HEK293 (cell line): ENCODE measurements around the gene GPRASP2.

Experiments used
- CTCF ChIP-seq: fragments of 450-650 bp; formaldehyde crosslinking; IDR thresholded peaks from 2 replicates; pipeline ENCODE4 v1.5.1; 2016; ENCODE audit warnings: missing biosample characterization, missing genetic modification characterization
- ELK4 ChIP-seq: IDR thresholded peaks from 2 replicates; pipeline ENCODE4 v1.6.1; 2011; ENCODE audit warnings: mild to moderate bottlenecking, low read depth, low read length, borderline replicate concordance
- KLF10 ChIP-seq: fragments of 450-650 bp; IDR thresholded peaks from 2 replicates; pipeline ENCODE4 v1.5.1; 2018; ENCODE audit warnings: missing biosample characterization, mild to moderate bottlenecking, missing genetic modification characterization
- REPIN1 ChIP-seq: fragments of 450-650 bp; formaldehyde crosslinking; IDR thresholded peaks from 2 replicates; pipeline ENCODE4 v1.5.1; 2017; ENCODE audit warnings: missing biosample characterization, missing genetic modification characterization, low read depth
- SP3 ChIP-seq: fragments of 450-650 bp; formaldehyde crosslinking; IDR thresholded peaks from 2 replicates; pipeline ENCODE4 v1.5.1; 2016; ENCODE audit warnings: missing biosample characterization, missing genetic modification characterization
- ZNF239 ChIP-seq: fragments of 450-650 bp; formaldehyde crosslinking; IDR thresholded peaks from 2 replicates; pipeline ENCODE4 v1.5.1; 2016; ENCODE audit warnings: missing biosample characterization, missing genetic modification characterization
- ZNF416 ChIP-seq: fragments of 450-650 bp; formaldehyde crosslinking; IDR thresholded peaks from 2 replicates; pipeline ENCODE4 v1.5.1; 2016; ENCODE audit warnings: missing biosample characterization, missing genetic modification characterization
- ZNF658 ChIP-seq: fragments of 450-650 bp; formaldehyde crosslinking; IDR thresholded peaks from 2 replicates; pipeline ENCODE4; 2016; ENCODE audit warnings: missing biosample characterization, missing genetic modification characterization
- ZNF701 ChIP-seq: fragments of 450-650 bp; formaldehyde crosslinking; IDR thresholded peaks from 2 replicates; pipeline ENCODE4 v1.5.1; 2016; ENCODE audit warnings: missing biosample characterization, missing genetic modification characterization
- ZNF768 ChIP-seq: fragments of 450-650 bp; formaldehyde crosslinking; IDR thresholded peaks from 2 replicates; pipeline ENCODE4 v1.5.1; 2018; ENCODE audit warnings: missing biosample characterization, mild to moderate bottlenecking, missing genetic modification characterization
- ZNF776 ChIP-seq: fragments of 450-650 bp; formaldehyde crosslinking; IDR thresholded peaks from 2 replicates; pipeline ENCODE4 v1.5.0; 2017; ENCODE audit warnings: missing biosample characterization, missing genetic modification characterization, borderline replicate concordance

GRCh38 chrX:102723456-102723855, 11.2 kb downstream of the GPRASP2 start:
- TF ChIP-seq CTCF (no peak), ELK4 (no peak), SP3 (tag by site-specific recombination) (no peak), REPIN1 (tag by site-specific recombination) (no peak), KLF10 (tag by site-specific recombination) (no peak), ZNF416 (no peak), ZNF768 (tag by site-specific recombination) (no peak), ZNF239 (no peak), ZNF701 (tag by site-specific recombination) (no peak), ZNF658 (tag by site-specific recombination) (no peak), ZNF776 (tag by site-specific recombination) (no peak)
